GM12878 (cell line): Measurements from ENCODE around the gene COASY. TPM values are rescaled to one million over a fixed set of nuclear protein-coding genes. Genes with fewer than 3 reads are reported as not detected.
"Not testable (repeated sequence)": the region's sequence is repeated elsewhere in the genome, so short reads cannot be mapped to it uniquely, and the experiment has no call there.

Experiments
- ATAC-seq: fragments of 200-7000 bp; cut with Tn5 transposase; 3 replicates; pipeline ENCODE4 v1.9.1; 2020; ENCODE audit warnings: mild to moderate bottlenecking, moderate library complexity
- BruUV-seq: library from RNA; stranded (reverse); fragments of 400-500 nt; replicated peaks from 2 replicates; lab custom pipeline; 2021; lab: Mats Ljungman, UMichigan
- CTCF ChIA-PET: fragments of 300-600 bp; sonication (Branson Sonifier 250); formaldehyde crosslinking; extraction: SDS; loops from one replicate; lab custom pipeline; 2021; ENCODE audit warnings: inconsistent platforms; lab: Yijun Ruan, JAX
- POLR2A ChIA-PET: fragments of 350-600 bp; formaldehyde crosslinking; extraction: SDS; loops from one replicate; lab custom pipeline; 2021; ENCODE audit warnings: inconsistent platforms; lab: Charles Lee
- RAD21 ChIA-PET: fragments of 300-600 bp; sonication (Branson Sonifier 250); formaldehyde crosslinking; loops from one replicate; lab custom pipeline; 2023; ENCODE audit warnings: antibody characterized with exemption; ENCODE audit not compliant: unreplicated experiment; lab: Charles Lee
- SMC1A ChIA-PET: fragments of 300-600 bp; sonication (Branson Sonifier 250); formaldehyde crosslinking; loops from one replicate; lab custom pipeline; 2023; ENCODE audit not compliant: unreplicated experiment, uncharacterized antibody; lab: Charles Lee
- DNase-seq: peaks from one replicate; pipeline ENCODE4 v3.0.0-alpha.2; 2011; ENCODE audit warnings: low read depth, low spot score
- FAIRE-seq: peaks from 3 replicates; lab custom pipeline; 2011; peaks lifted over from hg19 to GRCh38; lab: Jason Lieb, UNC
- H2AFZ ChIP-seq: 2 replicates; pipeline ENCODE4 v1.6.0; 2011; ENCODE audit warnings: low read depth, low read length, control low read depth; ENCODE audit not compliant: control insufficient read depth
- H3K27ac ChIP-seq: 2 replicates; pipeline ENCODE4 v1.5.1; 2011; ENCODE audit warnings: control low read depth; ENCODE audit not compliant: control insufficient read depth, insufficient read depth
- H3K27me3 ChIP-seq, 2 experiments: replicated peaks in 1 of 2; 2 replicates each; pipeline versions ENCODE4 v1.6.0 to v1.6.1; 2011; ENCODE audit warnings: low read length in 1 of 2; ENCODE audit not compliant: control insufficient read depth in 2 of 2, insufficient read depth in 2 of 2
- H3K36me3 ChIP-seq, 2 experiments: 2 replicates each; pipeline ENCODE4 v1.5.1; 2011; ENCODE audit warnings: low read length in 1 of 2; ENCODE audit not compliant: control insufficient read depth in 2 of 2, insufficient read depth in 2 of 2
- H3K4me1 ChIP-seq: 2 replicates; pipeline ENCODE4 v1.6.1; 2011; ENCODE audit warnings: mild to moderate bottlenecking, low read length, moderate library complexity, mixed read lengths; ENCODE audit not compliant: control insufficient read depth, insufficient read depth
- H3K4me2 ChIP-seq: 2 replicates; pipeline ENCODE4 v1.6.0; 2011; ENCODE audit warnings: control low read depth; ENCODE audit not compliant: control insufficient read depth, insufficient read depth
- H3K4me3 ChIP-seq: fragments of 200-600 bp; sonication (generic); 2 replicates; pipeline ENCODE4 v1.5.1; 2016
- H3K79me2 ChIP-seq: 2 replicates; pipeline ENCODE4 v1.6.0; 2011; ENCODE audit warnings: low read length; ENCODE audit not compliant: control insufficient read depth, insufficient read depth
- H3K9ac ChIP-seq: 2 replicates; pipeline ENCODE4 v1.8.0; 2011; ENCODE audit warnings: low read length, control low read depth, mixed read lengths; ENCODE audit not compliant: control insufficient read depth, insufficient read depth
- H3K9me3 ChIP-seq: replicated peaks from 3 replicates; pipeline ENCODE4 v1.5.1; 2011; ENCODE audit warnings: mild to moderate bottlenecking, low read length; ENCODE audit not compliant: control insufficient read depth, insufficient read depth
- H4K20me1 ChIP-seq: 2 replicates; pipeline ENCODE4 v1.6.0; 2011; ENCODE audit not compliant: control insufficient read depth, insufficient read depth
- BCL11A ChIP-seq: IDR thresholded peaks from 2 replicates; pipeline ENCODE4 v1.6.1; 2011; ENCODE audit warnings: low read depth, low read length
- CBFB ChIP-seq: IDR thresholded peaks from 2 replicates; pipeline ENCODE4 v1.6.1; 2016; ENCODE audit warnings: antibody characterized with exemption, low read depth
- CEBPZ ChIP-seq: fragments of 150-350 bp; IDR thresholded peaks from 2 replicates; pipeline ENCODE4 v1.6.1; 2016; ENCODE audit warnings: low read depth, low read length
- CTCF ChIP-seq, 3 experiments: IDR thresholded peaks in 2 of 3; conservative IDR thresholded peaks in 1 of 3; 2 replicates each; pipeline ENCODE4 v1.5.1; 2011; ENCODE audit warnings: low read depth in 3 of 3, low read length in 3 of 3, mild to moderate bottlenecking in 3 of 3, control low read depth in 2 of 3, moderate library complexity in 2 of 3, inconsistent platforms in 1 of 3, mixed read lengths in 1 of 3; ENCODE audit not compliant: control insufficient read depth in 2 of 3, insufficient read depth in 1 of 3; ENCODE audit errors: extremely low read depth in 1 of 3
- IKZF2 ChIP-seq, 2 experiments: fragments of 450-650 bp; IDR thresholded peaks; 2 replicates each; pipeline ENCODE4 v1.6.1; 2017; ENCODE audit warnings: mild to moderate bottlenecking in 2 of 2, moderate library complexity in 2 of 2
- MAX ChIP-seq: IDR thresholded peaks from 2 replicates; pipeline ENCODE4 v1.6.1; 2012; ENCODE audit warnings: low read depth, low read length, improper control_type of control experiment
- MEF2B ChIP-seq: fragments of 450-650 bp; IDR thresholded peaks from 2 replicates; pipeline ENCODE4 v1.6.1; 2018; ENCODE audit warnings: mild to moderate bottlenecking, moderate library complexity; ENCODE audit not compliant: partially characterized antibody, poor library complexity, severe bottlenecking
- USF2 ChIP-seq: IDR thresholded peaks from 2 replicates; pipeline ENCODE4 v1.6.1; 2011; ENCODE audit warnings: low read depth, low read length, improper control_type of control experiment, borderline replicate concordance
- WGBS: methylation state at CpG from one replicate; pipeline ENCODE4 v1.1.6; 2016; ENCODE audit warnings: low lambda C conversion rate; ENCODE audit not compliant: insufficient replicate concordance, insufficient coverage; ENCODE audit errors: missing lambda C conversion rate; 5-methylcytosine and 5-hydroxymethylcytosine counted together
- in situ Hi-C: fragments of 300-500 bp; cut with MboI; formaldehyde crosslinking; loops from 9 replicates; pipeline ENCODE4 v1.14.3; 2018; ENCODE audit warnings: mixed read lengths
- intact Hi-C: fragments of 100-400 bp; cut with micrococcal nuclease; formaldehyde crosslinking; loops from one replicate; pipeline ENCODE4 v1.14.2; 2022; ENCODE audit not compliant: unreplicated experiment
- polyA plus RNA-seq, 11 experiments: library from polyadenylated mRNA; depleted of rRNA in 4 of 11; unstranded in 6 of 11; stranded (reverse) in 5 of 11; fragments of >200 nt; fragmentation: Nextera tagmentation in 4 of 11; fragmentation: Illumina TruSeq in 1 of 11; extraction: Ambion mirVana in 4 of 11; extraction: Trizol in 1 of 11; gene quantifications; 1 replicate in 1 of 11; 2 replicates in 10 of 11; pipeline versions ENCODE4 v1.2.1 to v1.2.3, GENCODE V29; 2011 to 2016; ENCODE audit warnings: inconsistent platforms in 2 of 11, missing spikeins in 2 of 11, low read depth in 1 of 11
- total RNA-seq, 4 experiments: library from RNA; depleted of rRNA in 3 of 4; stranded (reverse); fragments of >200 nt in 3 of 4; fragmentation: Illumina TruSeq in 1 of 4; extraction: Trizol in 1 of 4; gene quantifications; 2 replicates each; pipeline versions ENCODE4 v1.2.1 to v1.2.3, GENCODE V29; 2013 to 2021

Gene COASY
- total and polyA plus RNA-seq, 10 of the 15 experiments (the other 5 are each of a cell fraction or from before 2014, with no cell fraction given): 18.6 to 93.9 (median 43.2) TPM

- BruUV-seq, H3K27ac ChIP-seq, DNase-seq, POLR2A ChIA-PET, H3K4me2 ChIP-seq, SMC1A ChIA-PET, H3K4me1 ChIP-seq, H2AFZ ChIP-seq, H3K27me3 ChIP-seq, RAD21 ChIA-PET, H3K9me3 ChIP-seq, H3K4me3 ChIP-seq, in situ Hi-C loops, intact Hi-C loops, H3K9ac ChIP-seq, CTCF ChIA-PET, H4K20me1 ChIP-seq, H3K36me3 ChIP-seq: not testable (repeated sequence)
- peaks cover 16% of the 10 kb centered on the region for H3K79me2 ChIP-seq
- 0 out of 6 replicates have a peak, but pooled peaks of 1 of the 3 experiments have one; percentile 2 for TF ChIP-seq CTCF (IDR thresholded peaks at IDR 0.05 in 2 of 3, conservative IDR thresholded peaks at IDR 0.05 in 1 of 3; ENCODE audit: control insufficient read depth in 2 of 3, extremely low read depth in 1 of 3, insufficient read depth in 1 of 3, low read depth in 3 of 3, low read length in 3 of 3)
- peak; percentile 16; the same call in 2 of the 3 replicates for ATAC-seq
- FAIRE-seq: peak; percentile 76
- WGBS: 51% methylated on average over 5 of the region's 5 CpGs
Observed at GRCh38 chr17:42555961-42556617, 5.9 kb upstream of the COASY start.

- ATAC-seq: no peak
- no peak for DNase-seq
- H3K27ac ChIP-seq: no peak overlapping the region
- FAIRE-seq: no peak
- intact Hi-C loops: no loop called here
- BruUV-seq: no TSS peak
- in situ Hi-C loops: no loop called here
- SMC1A ChIA-PET: no interaction called here
- peaks cover 16% of the 10 kb centered on the region for H3K4me1 ChIP-seq
- H3K36me3 ChIP-seq: peaks cover 0 to 5% of the 10 kb centered on the region in 2 experiments; a peak in 1 of 4 replicates
- peaks cover 41% of the 10 kb centered on the region for H3K79me2 ChIP-seq
- H3K9ac ChIP-seq: no peak overlapping the region; the same call in 1 of the 2 replicates
- RAD21 ChIA-PET: interaction anchor here (0.8 kb wide), 1 partner anchor 50 kb away, joined by 4 read pairs; the partner anchor contains the start of genes RETREG3 and TUBG1
- no peaks in the 10 kb centered on the region for H3K27me3 ChIP-seq
- no peaks in the 10 kb centered on the region for H3K9me3 ChIP-seq
- 95% methylated on average over 6 of the region's 6 CpGs for WGBS
- no peak overlapping the region for H3K4me3 ChIP-seq
- H3K4me2 ChIP-seq: no peak overlapping the region
- no peak overlapping the region for H2AFZ ChIP-seq
- H4K20me1 ChIP-seq: no peaks in the 10 kb centered on the region
- POLR2A ChIA-PET: interaction anchor here (0.6 to 1.4 kb wide), 3 partner anchors 47 to 426 kb away, joined by 3 to 6 read pairs (median 4); partner anchors contain the start of gene PLEKHH3
- CTCF ChIA-PET: interaction anchor here (1.0 to 1.5 kb wide), 2 partner anchors 11 kb away, joined by 3 to 6 read pairs; no protein-coding TSS in a partner anchor
- TF ChIP-seq CBFB (no peak), CEBPZ (no peak), BCL11A (no peak), IKZF2 (IDR thresholded peaks at IDR 0.05) (no peak), MAX (no peak), USF2 (no peak), MEF2B (no peak)
Observed at GRCh38 chr17:42559075-42559474, 2.9 kb upstream of the COASY start.
